CD4-positive, alpha-beta T cell (primary cell): ENCODE measurements around the gene SETBP1. TPM values are rescaled to one million over a fixed set of nuclear protein-coding genes. Genes with fewer than 3 reads are reported as not detected.

Source experiments
- ATAC-seq: fragments of 200-7000 bp; cut with Tn5 transposase; one replicate; pipeline ENCODE4 v1.10.0; 2022; ENCODE audit warnings: mild to moderate bottlenecking; ENCODE audit not compliant: poor library complexity
- CTCF ChIA-PET: fragments of 350-600 bp; sonication (Branson Sonifier 250); formaldehyde crosslinking; loops from one replicate; lab custom pipeline; 2021; ENCODE audit warnings: antibody characterized with exemption, inconsistent platforms; lab: Charles Lee
- POLR2A ChIA-PET: fragments of 350-600 bp; sonication (Branson Sonifier 250); formaldehyde crosslinking; loops from one replicate; lab custom pipeline; 2021; ENCODE audit warnings: antibody characterized with exemption, inconsistent platforms; lab: Charles Lee
- DNase-seq, 14 experiments: peaks; one replicate each; pipeline ENCODE4 v3.0.0-alpha.2; 2013 to 2020; ENCODE audit warnings: mixed read lengths in 2 of 14
- H3K27ac ChIP-seq, 2 donors: one replicate each; pipeline versions ENCODE4 v1.5.1 to v1.7.0; 2013; ENCODE audit warnings: low read length in 2 of 2, low read depth in 1 of 2, mild to moderate bottlenecking in 1 of 2
- H3K27me3 ChIP-seq, 2 experiments: 1 replicate in 1 of 2; 2 replicates in 1 of 2; pipeline versions ENCODE4 v1.6.1 to v1.7.0; 2013; ENCODE audit warnings: low read length in 2 of 2, control low read depth in 1 of 2, mild to moderate bottlenecking in 1 of 2, moderate library complexity in 1 of 2; ENCODE audit not compliant: insufficient read depth in 2 of 2, control insufficient read depth in 1 of 2
- H3K36me3 ChIP-seq: one replicate; pipeline ENCODE4 v1.6.1; 2013; ENCODE audit warnings: low read length, control low read depth; ENCODE audit not compliant: insufficient read depth
- H3K4me1 ChIP-seq: one replicate; pipeline ENCODE4 v1.6.1; 2013; ENCODE audit warnings: low read length, control low read depth; ENCODE audit not compliant: insufficient read depth
- H3K4me3 ChIP-seq: one replicate; pipeline ENCODE4 v1.5.1; 2013; ENCODE audit warnings: mild to moderate bottlenecking, low read length, moderate library complexity
- H3K9me3 ChIP-seq, 2 experiments: 1 replicate in 1 of 2; 2 replicates in 1 of 2; pipeline versions ENCODE4 v1.6.1 to v1.7.0; 2013; ENCODE audit warnings: low read length in 2 of 2, mild to moderate bottlenecking in 2 of 2, control low read depth in 1 of 2, moderate library complexity in 1 of 2; ENCODE audit not compliant: control insufficient read depth in 1 of 2, insufficient read depth in 1 of 2
- H3K27ac Mint-ChIP-seq: one replicate; pipeline ENCODE4 v1.8.0; 2020; ENCODE audit warnings: mixed read lengths
- H3K27me3 Mint-ChIP-seq: one replicate; pipeline ENCODE4 v1.8.0; 2021; ENCODE audit warnings: mixed read lengths
- H3K36me3 Mint-ChIP-seq: one replicate; pipeline ENCODE4 v1.8.0; 2021; ENCODE audit warnings: low read depth, mixed read lengths
- H3K4me1 Mint-ChIP-seq: one replicate; pipeline ENCODE4 v1.8.0; 2021; ENCODE audit warnings: low read depth, mixed read lengths
- H3K4me3 Mint-ChIP-seq: one replicate; pipeline ENCODE4 v1.8.0; 2020; ENCODE audit warnings: mild to moderate bottlenecking, mixed read lengths
- H3K9me3 Mint-ChIP-seq: one replicate; pipeline ENCODE4 v1.8.0; 2020; ENCODE audit warnings: mixed read lengths
- intact Hi-C, 2 experiments: fragments of 100-400 bp; cut with DNase I in 1 of 2; cut with micrococcal nuclease in 1 of 2; formaldehyde crosslinking; loops; one replicate each; pipeline versions ENCODE4 v1.15.1 to v1.9.0; 2023 to 2025; cut with DNase I, micrococcal nuclease
- total RNA-seq, 174 experiments: library from RNA in 2 of 174; stranded (reverse) in 2 of 174; gene quantifications; one replicate each; pipeline ENCODE4 v1.2.3 and lab custom pipeline; 2021 to 2026
- TF ChIP-seq, protein P1 (sequence below): fragments of 200-600 bp; IDR thresholded peaks from one replicate; pipeline ENCODE4 v1.8.0; 2022; ENCODE audit warnings: antibody characterized with exemption, mild to moderate bottlenecking

SETBP1 gene
- total RNA-seq, 2 experiments from 2014 or later = 0.25 to 0.41 TPM

DNA sequence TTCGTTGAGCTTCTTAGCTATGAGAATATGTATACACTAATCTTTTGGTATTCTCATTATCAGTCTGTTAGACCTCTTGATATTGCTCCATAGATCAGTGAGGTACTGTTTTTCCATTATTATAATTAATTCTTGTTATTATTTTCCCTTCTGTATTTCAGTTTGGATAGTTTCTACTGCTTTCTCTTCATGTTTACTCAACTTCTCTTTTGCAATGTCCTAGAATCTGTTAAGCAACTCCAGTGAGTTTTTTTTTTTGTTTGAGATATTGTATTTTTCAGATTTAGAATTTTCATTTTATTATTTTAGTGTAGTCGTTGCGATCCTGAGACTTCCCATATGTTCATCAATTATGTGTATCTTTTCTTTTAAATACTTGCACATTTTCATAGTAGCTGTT, 260.8 kb downstream of the SETBP1 start:
- ATAC-seq (no peak), DNase-seq (no peak)
- no peak overlapping the region for H3K27ac ChIP-seq
- CTCF ChIA-PET = no interaction called here
- Mint-ChIP-seq H3K4me3 (no peak overlapping the region), H3K27ac (no peak overlapping the region), H3K27me3 (peaks cover 5% of the 10 kb centered on the region), H3K4me1 (no peaks in the 10 kb centered on the region), H3K9me3 (no peaks in the 10 kb centered on the region), H3K36me3 (no peaks in the 10 kb centered on the region)
- no peak overlapping the region for H3K4me3 ChIP-seq
- TF ChIP-seq, protein P1, sequence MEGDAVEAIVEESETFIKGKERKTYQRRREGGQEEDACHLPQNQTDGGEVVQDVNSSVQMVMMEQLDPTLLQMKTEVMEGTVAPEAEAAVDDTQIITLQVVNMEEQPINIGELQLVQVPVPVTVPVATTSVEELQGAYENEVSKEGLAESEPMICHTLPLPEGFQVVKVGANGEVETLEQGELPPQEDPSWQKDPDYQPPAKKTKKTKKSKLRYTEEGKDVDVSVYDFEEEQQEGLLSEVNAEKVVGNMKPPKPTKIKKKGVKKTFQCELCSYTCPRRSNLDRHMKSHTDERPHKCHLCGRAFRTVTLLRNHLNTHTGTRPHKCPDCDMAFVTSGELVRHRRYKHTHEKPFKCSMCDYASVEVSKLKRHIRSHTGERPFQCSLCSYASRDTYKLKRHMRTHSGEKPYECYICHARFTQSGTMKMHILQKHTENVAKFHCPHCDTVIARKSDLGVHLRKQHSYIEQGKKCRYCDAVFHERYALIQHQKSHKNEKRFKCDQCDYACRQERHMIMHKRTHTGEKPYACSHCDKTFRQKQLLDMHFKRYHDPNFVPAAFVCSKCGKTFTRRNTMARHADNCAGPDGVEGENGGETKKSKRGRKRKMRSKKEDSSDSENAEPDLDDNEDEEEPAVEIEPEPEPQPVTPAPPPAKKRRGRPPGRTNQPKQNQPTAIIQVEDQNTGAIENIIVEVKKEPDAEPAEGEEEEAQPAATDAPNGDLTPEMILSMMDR = no peak
- H3K27me3 ChIP-seq = peaks cover 0 to 2% of the 10 kb centered on the region in 2 experiments
- H3K36me3 ChIP-seq = no peaks in the 10 kb centered on the region
- no peaks in the 10 kb centered on the region for H3K4me1 ChIP-seq
- POLR2A ChIA-PET = no interaction called here
- intact Hi-C loops = no loop called here
- H3K9me3 ChIP-seq = no peaks in the 10 kb centered on the region

DNA sequence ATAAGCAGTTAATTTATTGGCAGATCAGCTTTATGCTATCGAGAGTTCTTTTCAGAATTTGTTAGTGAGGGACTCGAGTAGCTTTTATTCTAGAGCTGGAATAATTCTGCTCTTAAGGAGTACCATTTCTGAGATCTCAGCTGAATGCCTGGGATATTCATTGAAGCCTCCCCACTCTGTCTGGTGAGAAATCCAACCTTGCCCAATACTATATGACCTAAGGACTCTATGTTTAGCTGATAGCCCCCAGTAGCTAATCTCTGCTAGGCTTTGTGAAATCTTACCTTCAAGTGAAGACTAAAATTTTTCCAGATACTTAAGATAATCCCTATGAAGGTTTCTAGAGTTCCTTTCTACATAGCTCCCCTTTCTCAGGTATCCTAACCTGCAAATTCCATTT, 261.4 kb downstream of the SETBP1 start:
- DNase-seq (no peak), ATAC-seq (no peak)
- Histone ChIP-seq H3K36me3 (no peaks in the 10 kb centered on the region), H3K27ac (no peak overlapping the region), H3K27me3 (peaks cover 0 to 2% of the 10 kb centered on the region in 2 experiments), H3K4me3 (no peak overlapping the region), H3K9me3 (no peaks in the 10 kb centered on the region), H3K4me1 (no peaks in the 10 kb centered on the region)
- Mint-ChIP-seq H3K36me3 (no peaks in the 10 kb centered on the region), H3K9me3 (no peaks in the 10 kb centered on the region), H3K4me1 (no peaks in the 10 kb centered on the region), H3K4me3 (no peak overlapping the region), H3K27me3 (peaks cover 5% of the 10 kb centered on the region), H3K27ac (no peak overlapping the region)
- CTCF ChIA-PET = no interaction called here
- intact Hi-C loops = no loop called here
- POLR2A ChIA-PET = no interaction called here
- TF ChIP-seq, protein P1 = no peak

DNA sequence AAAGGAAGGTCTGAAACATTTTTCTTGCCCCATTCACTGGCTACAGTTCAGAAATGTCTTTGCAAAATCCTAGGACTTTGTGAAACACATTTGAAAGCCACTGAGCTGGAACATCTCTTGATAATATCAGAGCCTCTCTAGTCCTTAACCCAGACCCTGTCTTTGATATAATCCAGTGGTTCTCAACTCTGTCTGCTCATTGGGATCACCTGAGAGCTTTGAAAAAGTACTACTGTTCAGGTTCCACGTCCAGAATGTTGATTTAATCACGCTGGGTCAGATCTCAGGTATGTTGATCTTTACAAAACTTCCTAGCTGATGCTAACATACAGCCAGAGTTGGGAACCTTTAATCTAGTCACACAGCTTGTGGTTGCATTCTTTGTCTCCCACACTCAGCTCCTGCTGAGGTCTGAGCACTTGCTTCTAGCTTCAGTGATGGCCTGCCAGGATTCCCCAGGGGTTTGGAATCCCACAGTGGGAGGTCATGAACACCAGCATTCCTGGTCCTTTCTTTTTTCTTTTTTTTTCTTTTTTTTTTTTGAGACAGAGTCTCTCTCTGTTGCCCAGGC, 262.7 kb downstream of the SETBP1 start:
- Histone ChIP-seq H3K36me3 (no peaks in the 10 kb centered on the region), H3K27ac (no peak overlapping the region), H3K27me3 (peaks cover 0 to 2% of the 10 kb centered on the region in 2 experiments), H3K4me3 (no peak overlapping the region), H3K9me3 (no peaks in the 10 kb centered on the region), H3K4me1 (no peaks in the 10 kb centered on the region)
- intact Hi-C loops = no loop called here
- no peaks in the 10 kb centered on the region for H3K4me1 Mint-ChIP-seq
- ATAC-seq = no peak
- H3K27me3 Mint-ChIP-seq = peaks cover 5% of the 10 kb centered on the region
- ChIA-PET CTCF (no interaction called here), POLR2A (no interaction called here)
- TF ChIP-seq, protein P1 = no peak
- H3K36me3 Mint-ChIP-seq = no peaks in the 10 kb centered on the region
- H3K9me3 Mint-ChIP-seq = no peaks in the 10 kb centered on the region
- no peak overlapping the region for H3K27ac Mint-ChIP-seq
- H3K4me3 Mint-ChIP-seq = no peak overlapping the region
- no peak for DNase-seq
